Adrenal gland (tissue), 5 donors: ENCODE data around the gene OR4F6.

Experiments
- POLR2A ChIP-seq, 2 donors: fragments of 450-650 bp; IDR thresholded peaks; one replicate each; pipeline ENCODE4 v1.6.1; 2017; ENCODE audit warnings: antibody characterized with exemption in 2 of 2, mild to moderate bottlenecking in 2 of 2, moderate library complexity in 1 of 2
- TF ChIP-seq, protein P1 (sequence below), 6 experiments: fragments of 450-650 bp in 4 of 6; fragments of 200-600 bp in 2 of 6; sonication (generic) in 1 of 6; IDR thresholded peaks; 1 replicate in 5 of 6; 2 replicates in 1 of 6; pipeline versions ENCODE4 v1.5.1 to v1.8.0; 2016 to 2021; ENCODE audit warnings: antibody characterized with exemption in 6 of 6, mild to moderate bottlenecking in 2 of 6, moderate library complexity in 1 of 6
- donor health status: DM: no; HTN: no; CAD: no.

DNA sequence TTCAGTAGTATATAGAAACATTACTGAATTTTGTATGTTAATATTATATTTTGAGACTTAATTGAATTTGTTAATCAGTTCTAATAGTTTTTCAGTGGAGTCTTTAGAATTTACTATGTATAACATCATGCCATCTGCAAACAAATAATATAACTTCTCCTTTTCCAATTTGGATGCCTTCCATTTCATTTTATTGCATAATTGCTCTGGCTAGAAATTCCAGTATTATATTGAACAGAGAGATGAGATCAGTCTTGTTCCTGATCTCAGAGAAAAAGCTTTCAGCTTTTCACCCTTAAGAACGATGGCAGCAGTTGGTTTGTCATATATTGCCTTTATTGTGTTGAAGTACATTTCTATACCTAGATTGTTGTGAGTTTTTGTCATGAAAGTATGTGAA is 49.0 kb downstream of the OR4F6 start:
- TF ChIP-seq, protein P1, sequence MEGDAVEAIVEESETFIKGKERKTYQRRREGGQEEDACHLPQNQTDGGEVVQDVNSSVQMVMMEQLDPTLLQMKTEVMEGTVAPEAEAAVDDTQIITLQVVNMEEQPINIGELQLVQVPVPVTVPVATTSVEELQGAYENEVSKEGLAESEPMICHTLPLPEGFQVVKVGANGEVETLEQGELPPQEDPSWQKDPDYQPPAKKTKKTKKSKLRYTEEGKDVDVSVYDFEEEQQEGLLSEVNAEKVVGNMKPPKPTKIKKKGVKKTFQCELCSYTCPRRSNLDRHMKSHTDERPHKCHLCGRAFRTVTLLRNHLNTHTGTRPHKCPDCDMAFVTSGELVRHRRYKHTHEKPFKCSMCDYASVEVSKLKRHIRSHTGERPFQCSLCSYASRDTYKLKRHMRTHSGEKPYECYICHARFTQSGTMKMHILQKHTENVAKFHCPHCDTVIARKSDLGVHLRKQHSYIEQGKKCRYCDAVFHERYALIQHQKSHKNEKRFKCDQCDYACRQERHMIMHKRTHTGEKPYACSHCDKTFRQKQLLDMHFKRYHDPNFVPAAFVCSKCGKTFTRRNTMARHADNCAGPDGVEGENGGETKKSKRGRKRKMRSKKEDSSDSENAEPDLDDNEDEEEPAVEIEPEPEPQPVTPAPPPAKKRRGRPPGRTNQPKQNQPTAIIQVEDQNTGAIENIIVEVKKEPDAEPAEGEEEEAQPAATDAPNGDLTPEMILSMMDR (IDR thresholded peaks at IDR 0.05), result no peak
- TF ChIP-seq POLR2A (IDR thresholded peaks at IDR 0.05), result no peak
